ENCODE results near the gene ARNT2. TPM values are rescaled to one million over a fixed set of nuclear protein-coding genes. Genes with fewer than 3 reads are reported as not detected.

ARNT2 gene
- total RNA-seq, 1 donor = 12.7 TPM

DNA sequence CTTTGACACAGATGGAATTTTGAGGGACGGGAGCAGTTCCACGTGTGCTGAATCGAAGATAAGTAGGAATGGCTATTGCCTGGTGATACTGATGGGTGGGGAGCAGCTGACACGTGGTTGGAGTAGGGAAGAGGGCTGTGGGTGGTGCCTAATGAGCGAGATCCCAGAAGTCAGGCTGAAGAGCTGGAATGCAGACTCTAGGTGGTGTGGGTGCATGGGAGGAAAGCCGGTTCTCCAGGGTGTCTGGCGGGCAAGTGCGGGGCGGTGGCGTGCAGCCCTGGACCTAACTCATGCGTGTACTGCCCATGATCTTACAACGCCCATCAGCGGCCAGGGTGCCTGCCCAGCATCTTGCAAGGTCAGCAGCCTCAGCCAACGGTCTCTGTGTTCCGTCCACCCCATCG lies 63.1 kb downstream of the ARNT2 start:
- no peak for DNase-seq (ENCODE audit: low read depth)
- H3K4me3 ChIP-seq (ENCODE audit: low read depth, low read length) = no peak overlapping the region
- TF ChIP-seq, protein P1, sequence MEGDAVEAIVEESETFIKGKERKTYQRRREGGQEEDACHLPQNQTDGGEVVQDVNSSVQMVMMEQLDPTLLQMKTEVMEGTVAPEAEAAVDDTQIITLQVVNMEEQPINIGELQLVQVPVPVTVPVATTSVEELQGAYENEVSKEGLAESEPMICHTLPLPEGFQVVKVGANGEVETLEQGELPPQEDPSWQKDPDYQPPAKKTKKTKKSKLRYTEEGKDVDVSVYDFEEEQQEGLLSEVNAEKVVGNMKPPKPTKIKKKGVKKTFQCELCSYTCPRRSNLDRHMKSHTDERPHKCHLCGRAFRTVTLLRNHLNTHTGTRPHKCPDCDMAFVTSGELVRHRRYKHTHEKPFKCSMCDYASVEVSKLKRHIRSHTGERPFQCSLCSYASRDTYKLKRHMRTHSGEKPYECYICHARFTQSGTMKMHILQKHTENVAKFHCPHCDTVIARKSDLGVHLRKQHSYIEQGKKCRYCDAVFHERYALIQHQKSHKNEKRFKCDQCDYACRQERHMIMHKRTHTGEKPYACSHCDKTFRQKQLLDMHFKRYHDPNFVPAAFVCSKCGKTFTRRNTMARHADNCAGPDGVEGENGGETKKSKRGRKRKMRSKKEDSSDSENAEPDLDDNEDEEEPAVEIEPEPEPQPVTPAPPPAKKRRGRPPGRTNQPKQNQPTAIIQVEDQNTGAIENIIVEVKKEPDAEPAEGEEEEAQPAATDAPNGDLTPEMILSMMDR (IDR thresholded peaks at IDR 0.05; ENCODE audit: insufficient read depth, low read length) = no peak

DNA sequence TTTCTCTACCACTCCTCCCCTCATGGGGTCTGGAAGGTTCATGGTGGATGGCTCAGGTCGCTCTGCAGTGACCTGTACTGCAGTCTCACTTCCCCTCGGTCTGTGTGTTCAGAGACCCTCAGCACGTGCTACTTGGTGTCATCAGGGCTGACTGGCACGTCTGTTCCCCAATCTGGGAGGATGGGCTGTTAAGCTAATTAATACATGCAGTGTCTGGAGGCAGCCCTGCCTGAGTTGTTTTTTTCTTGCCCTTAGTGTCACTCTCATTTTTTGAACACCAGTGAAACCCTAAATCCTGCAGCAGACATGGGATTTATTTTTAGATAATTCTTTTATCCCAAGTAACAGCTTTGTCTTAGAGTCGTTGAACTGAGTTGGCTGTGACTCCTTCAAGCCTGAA lies 64.6 kb downstream of the ARNT2 start:
- TF ChIP-seq, protein P1 (IDR thresholded peaks at IDR 0.05; ENCODE audit: insufficient read depth, low read length) = no peak
- H3K4me3 ChIP-seq (ENCODE audit: low read depth, low read length) = no peak overlapping the region
- no peak for DNase-seq (ENCODE audit: low read depth)

DNA sequence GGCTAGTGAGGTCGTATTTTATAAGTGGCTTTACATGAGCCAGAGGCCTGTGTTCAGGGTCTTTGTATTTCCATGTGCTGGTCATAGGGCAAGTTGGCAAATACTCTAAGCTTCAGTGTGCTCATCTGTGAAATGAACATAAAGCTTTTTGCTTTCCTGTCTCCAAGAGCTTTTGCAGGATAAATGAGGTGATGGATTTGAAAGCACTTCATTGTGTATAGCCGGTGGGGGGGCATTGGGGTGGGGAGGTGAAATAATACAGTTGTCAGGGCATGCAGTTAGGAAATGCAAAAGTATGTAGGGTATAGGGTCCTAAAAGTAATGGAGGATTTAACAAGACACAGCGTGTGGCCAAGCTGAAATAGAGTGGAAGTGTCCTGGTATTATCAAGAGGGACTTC lies 67.7 kb downstream of the ARNT2 start:
- DNase-seq (ENCODE audit: low read depth) = no peak
- TF ChIP-seq, protein P1 (IDR thresholded peaks at IDR 0.05; ENCODE audit: insufficient read depth, low read length) = no peak
- no peak overlapping the region for H3K4me3 ChIP-seq (ENCODE audit: low read depth, low read length)

DNA sequence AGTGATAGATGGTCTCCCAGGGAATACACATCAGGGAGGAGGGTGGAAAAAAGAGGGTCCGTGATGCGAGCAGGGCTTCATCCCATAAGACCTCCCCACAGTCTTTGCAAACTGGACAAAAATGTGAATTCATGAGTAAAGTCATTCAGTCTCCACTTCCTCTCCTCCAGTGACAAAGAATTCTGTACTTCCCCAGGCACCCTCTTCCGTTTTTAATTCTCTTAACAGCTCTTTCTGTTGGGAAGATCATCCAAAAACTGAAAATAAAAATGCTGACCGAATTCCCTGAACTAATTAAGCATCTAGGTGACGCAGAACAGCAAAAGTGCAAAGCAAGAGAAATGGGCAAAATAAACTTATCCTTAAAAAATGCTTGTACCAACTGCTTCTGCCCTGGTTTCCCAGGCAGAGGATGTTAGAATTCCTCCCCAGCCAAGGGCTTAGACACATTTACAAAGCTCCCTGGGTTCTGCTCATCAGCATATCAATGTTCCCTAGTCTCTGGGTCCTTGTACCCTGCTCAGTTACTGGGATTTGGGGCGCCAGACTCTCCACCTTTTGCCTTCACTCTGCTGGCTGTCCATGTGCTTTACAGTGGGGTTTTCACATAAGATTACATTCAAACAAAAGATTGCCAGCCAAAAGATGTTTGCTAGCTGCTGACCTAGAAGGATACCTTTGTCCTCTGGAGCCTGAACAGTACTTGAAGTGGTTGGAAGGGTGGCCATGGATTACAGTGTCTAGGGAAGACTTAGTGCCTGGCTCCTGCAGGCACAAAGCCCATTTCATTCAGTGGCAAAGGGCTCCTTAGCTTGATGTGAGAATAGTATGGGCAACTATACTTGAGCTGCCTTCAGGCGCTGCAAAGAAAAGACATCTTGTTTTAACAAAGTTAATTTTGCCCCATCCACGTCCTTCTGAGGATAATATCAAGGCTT lies 69.4 kb downstream of the ARNT2 start:
- DNase-seq (ENCODE audit: low read depth) = no peak
- H3K4me3 ChIP-seq (ENCODE audit: low read depth, low read length) = no peak overlapping the region
- TF ChIP-seq, protein P1 (IDR thresholded peaks at IDR 0.05; ENCODE audit: insufficient read depth, low read length) = no peak

DNA sequence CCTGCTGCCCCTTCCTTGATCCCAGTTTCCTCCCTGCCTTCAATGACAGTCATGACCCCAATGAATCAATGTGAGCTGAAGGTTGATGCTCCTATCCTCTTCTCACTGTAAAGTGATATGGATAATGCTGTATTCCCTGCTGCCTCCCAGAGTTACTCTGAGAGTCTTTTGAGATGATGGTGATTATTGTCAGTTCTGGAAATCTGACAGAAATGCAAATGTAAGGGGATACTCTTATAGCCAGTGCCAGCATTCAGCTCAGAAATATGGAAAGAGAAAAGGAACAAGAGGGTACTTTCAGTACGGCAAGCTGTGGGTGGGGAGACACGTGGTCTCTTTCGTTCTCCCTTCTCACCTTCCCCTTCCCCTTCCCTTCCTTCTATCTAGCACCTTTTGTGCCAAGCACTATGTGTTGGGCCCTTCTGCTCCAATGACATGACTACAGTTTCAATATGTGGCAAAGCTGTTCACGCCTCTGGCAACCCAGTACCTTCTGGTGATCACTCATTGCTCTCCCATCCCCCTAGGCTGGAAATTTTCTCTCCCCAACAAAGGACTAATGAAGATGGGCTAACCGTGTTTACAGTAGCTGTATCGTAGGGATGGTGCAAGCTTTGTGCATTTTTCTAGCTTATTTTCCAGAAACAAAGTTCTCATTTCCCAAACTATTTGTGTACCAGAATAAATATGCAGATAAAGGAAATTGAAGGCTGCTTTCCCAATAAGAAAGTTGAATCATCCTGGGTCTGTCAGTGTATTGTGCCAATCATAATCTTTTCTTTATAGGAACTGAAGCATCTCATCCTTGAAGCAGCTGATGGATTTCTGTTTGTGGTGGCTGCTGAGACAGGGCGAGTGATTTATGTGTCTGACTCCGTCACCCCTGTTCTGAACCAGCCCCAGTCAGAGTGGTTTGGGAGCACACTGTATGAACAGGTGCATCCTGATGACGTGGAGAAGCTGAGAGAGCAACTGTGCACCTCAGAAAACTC lies 70.3 kb downstream of the ARNT2 start:
- no peak overlapping the region for H3K4me3 ChIP-seq (ENCODE audit: low read depth, low read length)
- TF ChIP-seq, protein P1 (IDR thresholded peaks at IDR 0.05; ENCODE audit: insufficient read depth, low read length) = no peak
- no peak for DNase-seq (ENCODE audit: low read depth)

DNA sequence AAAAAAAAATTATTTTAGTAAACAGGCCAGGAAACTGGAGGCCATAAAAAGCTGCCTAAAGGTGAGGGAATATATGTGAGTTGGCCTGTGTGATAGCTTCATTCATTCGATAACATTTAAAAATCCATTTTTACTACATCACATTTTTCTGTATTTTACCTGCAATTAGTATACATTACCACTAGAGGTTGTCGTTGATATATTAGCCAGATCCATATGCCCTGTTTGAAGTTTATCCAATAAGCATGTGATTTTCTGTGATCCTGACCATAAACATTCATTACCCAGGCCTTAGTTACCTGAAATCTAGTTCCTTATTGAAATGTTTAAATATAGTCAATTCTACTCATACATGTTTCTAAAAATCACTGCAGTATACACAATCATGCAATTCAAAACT lies 71.4 kb downstream of the ARNT2 start:
- DNase-seq (ENCODE audit: low read depth) = no peak
- TF ChIP-seq, protein P1 (IDR thresholded peaks at IDR 0.05; ENCODE audit: insufficient read depth, low read length) = peak; percentile 41
- H3K4me3 ChIP-seq (ENCODE audit: low read depth, low read length) = no peak overlapping the region
